ENCODE data around the gene WDR70.
"Not testable (repeated sequence)": the region's sequence is repeated elsewhere in the genome, so short reads cannot be mapped to it uniquely, and the experiment has no call there.

The WDR70 gene

GRCh38 chr5:37454402-37455055 is 75.4 kb downstream of the WDR70 start:
- not testable (repeated sequence) for DNase-seq (ENCODE audit: low spot score)

- not testable (repeated sequence) for DNase-seq (ENCODE audit: low spot score)
Measured at GRCh38 chr5:37463191-37464051, 84.3 kb downstream of the WDR70 start.

DNA sequence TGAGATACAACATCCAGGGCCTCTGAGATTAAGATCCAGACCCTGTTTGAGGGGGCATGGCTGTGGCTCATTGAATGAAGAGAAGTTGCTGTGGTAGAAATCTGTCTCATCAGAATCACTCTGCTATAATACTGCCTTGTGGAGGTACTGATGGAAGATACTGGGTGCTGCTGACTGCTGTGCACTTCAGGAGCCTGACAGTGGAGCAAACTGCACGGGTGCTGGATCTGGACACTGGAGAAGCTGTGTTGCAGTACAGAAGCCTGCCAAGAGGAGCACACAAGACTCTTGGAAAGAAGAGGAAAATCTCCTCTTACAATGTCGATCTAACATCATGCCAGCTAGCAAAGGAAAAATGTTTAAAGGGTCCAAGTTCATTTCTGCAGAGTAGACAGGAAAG is 85.5 kb downstream of the WDR70 start:
- not testable (repeated sequence) for DNase-seq (ENCODE audit: low spot score)

GRCh38 chr5:37469383-37469782 is 90.3 kb downstream of the WDR70 start:
- not testable (repeated sequence) for DNase-seq (ENCODE audit: low spot score)

- DNase-seq (ENCODE audit: low spot score), result no peak
Measured at GRCh38 chr5:37471666-37472197, 92.6 kb downstream of the WDR70 start.

- no peak for DNase-seq (ENCODE audit: low spot score)
Measured at GRCh38 chr5:37477426-37477825, 98.3 kb downstream of the WDR70 start.

GRCh38 chr5:37478121-37478894 is 99.2 kb downstream of the WDR70 start:
- no peak for DNase-seq (ENCODE audit: low spot score)

- DNase-seq (ENCODE audit: low spot score), result not testable (repeated sequence)
Measured at GRCh38 chr5:37481395-37481794, 102.3 kb downstream of the WDR70 start.

DNA sequence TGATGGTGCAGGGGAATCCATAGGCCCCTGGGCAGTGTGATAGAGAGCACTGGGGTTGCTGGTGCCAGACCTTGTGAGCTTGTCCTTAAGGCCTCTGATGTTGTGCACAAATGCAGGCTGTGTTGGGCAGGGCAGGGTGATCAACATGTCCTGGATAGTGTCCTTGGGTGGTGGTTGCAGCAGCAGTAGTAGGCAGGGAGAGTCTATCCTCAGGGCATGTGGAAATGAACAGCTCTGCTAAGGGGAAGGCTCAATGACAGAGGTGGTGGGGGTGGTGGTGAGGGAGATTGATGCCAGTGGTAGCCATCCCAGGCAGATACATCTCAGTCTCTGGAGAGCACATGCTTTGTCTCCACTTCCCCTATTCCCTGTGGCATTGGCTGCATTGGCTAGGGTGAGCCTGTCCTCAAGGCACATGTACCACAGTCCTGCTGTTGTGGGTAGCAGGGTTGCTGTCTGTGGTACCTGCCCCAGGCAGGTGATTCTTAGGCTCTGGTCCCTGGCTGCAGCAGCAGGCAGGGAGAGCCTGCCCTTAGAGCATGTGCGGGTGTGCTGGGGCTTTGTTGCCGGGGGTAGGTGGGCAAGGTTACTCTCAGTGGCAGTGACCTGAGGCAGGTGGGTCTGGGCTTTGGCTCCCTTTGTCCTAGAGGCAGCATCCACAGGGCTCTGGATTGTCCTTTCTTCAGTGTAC is 111.1 kb downstream of the WDR70 start:
- no peak for DNase-seq (ENCODE audit: low spot score)

- no peak for DNase-seq (ENCODE audit: low spot score)
Measured at GRCh38 chr5:37490931-37491330, 111.8 kb downstream of the WDR70 start.

- DNase-seq (ENCODE audit: low spot score), result no peak
Measured at GRCh38 chr5:37492778-37493555, 113.8 kb downstream of the WDR70 start.

DNA sequence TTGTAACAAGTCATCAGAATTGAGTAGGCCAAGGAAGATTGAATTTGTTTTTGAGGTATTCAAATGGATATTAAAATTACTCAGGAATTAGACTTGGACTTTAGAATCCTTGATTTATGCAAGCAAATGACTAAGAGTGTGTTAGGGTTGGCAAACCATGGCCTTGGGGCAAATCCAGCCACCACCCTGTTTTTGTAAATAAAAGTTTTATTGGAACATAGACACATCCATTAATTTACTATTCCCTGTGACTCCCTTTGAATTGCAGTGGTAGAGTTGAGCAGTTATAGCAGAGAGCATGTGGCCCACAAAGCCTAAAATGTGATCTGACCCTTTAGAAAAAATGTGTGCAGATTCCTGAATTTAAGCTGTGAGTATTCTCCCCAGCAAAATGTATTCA is 115.6 kb downstream of the WDR70 start:
- no peak for DNase-seq (ENCODE audit: low spot score)

DNA sequence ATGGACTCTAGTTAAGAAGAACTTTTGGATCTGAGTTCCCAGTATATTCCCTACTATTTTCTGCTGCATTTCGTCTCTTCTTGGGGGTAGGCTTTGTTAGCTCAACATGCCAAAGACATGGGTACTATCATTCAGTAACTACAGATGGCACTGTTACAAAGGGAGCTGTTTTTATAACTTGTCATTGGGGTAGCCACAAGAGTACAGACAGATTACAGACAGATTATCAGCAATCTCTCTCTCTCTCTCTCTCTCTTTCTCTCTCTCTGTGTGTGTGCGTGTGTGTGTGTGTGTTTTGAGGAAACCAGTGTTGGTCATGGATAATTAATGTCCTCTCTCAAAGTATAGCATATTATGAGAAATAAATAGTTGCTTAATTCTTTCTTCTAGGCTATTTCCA is 116.1 kb downstream of the WDR70 start:
- no peak for DNase-seq (ENCODE audit: low spot score)

- DNase-seq (ENCODE audit: low spot score), result no peak
Measured at GRCh38 chr5:37495668-37496347, 116.7 kb downstream of the WDR70 start.

DNA sequence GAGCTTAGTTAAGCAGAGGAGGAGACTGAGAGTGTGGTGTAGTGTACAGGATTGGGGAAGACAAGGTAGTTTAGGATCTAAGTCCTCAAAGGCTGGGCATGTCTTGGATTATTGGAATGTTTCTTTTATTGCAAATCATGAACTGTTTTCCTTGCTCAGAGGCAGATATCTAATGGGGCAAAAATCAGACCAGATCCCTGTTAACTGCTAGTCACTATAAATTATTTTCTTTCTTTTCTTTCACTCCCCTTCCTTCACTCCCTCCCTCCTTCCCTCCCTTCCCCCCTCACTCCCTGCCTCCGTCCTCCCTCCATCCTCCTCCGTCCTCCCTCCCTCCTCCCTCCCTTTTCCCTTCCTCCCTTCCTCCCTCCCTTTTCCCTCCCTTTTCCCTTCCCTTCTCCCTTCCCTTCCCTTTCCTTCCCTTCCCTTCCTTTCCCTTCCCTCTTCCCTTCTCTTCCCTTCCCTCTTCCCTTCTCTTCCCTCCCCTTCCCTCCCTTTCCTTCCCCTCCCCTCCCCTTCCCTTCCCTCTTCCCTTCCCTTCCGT is 117.9 kb downstream of the WDR70 start:
- DNase-seq (ENCODE audit: low spot score), result no peak

GRCh38 chr5:37501152-37501551 is 122.0 kb downstream of the WDR70 start:
- DNase-seq (ENCODE audit: low spot score), result no peak

- no peak for DNase-seq (ENCODE audit: low spot score)
Measured at GRCh38 chr5:37506241-37506640, 127.1 kb downstream of the WDR70 start.

- no peak for DNase-seq (ENCODE audit: low spot score)
Measured at GRCh38 chr5:37506722-37507121, 127.6 kb downstream of the WDR70 start.

DNA sequence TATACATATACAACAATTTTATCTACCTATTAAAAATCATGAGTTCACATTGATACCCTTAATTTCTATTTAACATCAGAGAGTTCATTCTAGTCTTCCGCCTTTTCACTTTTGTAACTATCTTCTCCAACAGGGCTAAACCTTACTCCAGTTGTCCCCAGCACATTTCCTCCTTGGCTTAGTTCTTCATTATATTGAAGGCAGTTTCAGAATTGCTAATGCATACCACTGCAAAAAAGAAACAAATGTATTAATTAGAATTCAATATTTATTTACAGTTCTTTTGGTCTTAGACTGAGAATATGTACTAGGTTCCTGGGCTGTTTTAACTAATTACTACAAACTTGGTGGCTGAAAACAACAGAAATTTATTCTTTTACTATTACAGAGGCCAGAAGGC is 132.5 kb downstream of the WDR70 start:
- DNase-seq (ENCODE audit: low spot score), result no peak

- DNase-seq (ENCODE audit: low spot score), result no peak
Measured at GRCh38 chr5:37514946-37515345, 135.8 kb downstream of the WDR70 start.
